OCI-LY1 (cell line): ENCODE results near the gene LRRN4.

ENCODE experiments used
- CTCF ChIP-seq: fragments of 200-600 bp; sonication (generic), shearing (Covaris generic); IDR thresholded peaks from 2 replicates; pipeline ENCODE4 v1.5.1; 2017; ENCODE audit warnings: mild to moderate bottlenecking, antibody characterized with exemption, low read length, moderate library complexity, mixed read lengths
- EZH2 ChIP-seq: fragments of 200-600 bp; sonication (generic), shearing (Covaris generic); IDR thresholded peaks from 2 replicates; pipeline ENCODE4 v1.8.0; 2017; ENCODE audit warnings: borderline replicate concordance, mixed run types, mild to moderate bottlenecking, antibody characterized with exemption, low read length, moderate library complexity, mixed read lengths

GRCh38 chr20:6074145-6074561 lies 20.3 kb upstream of the LRRN4 start:
- TF ChIP-seq EZH2 (no peak), CTCF (peak; percentile 51)
